ENCODE data around the gene SP2. TPM values are rescaled to one million over a fixed set of nuclear protein-coding genes. Genes with fewer than 3 reads are reported as not detected.

SP2 gene
- total RNA-seq, 4 donors from 2014 or later: 8.6 to 29.7 (median 16.6) TPM

DNA sequence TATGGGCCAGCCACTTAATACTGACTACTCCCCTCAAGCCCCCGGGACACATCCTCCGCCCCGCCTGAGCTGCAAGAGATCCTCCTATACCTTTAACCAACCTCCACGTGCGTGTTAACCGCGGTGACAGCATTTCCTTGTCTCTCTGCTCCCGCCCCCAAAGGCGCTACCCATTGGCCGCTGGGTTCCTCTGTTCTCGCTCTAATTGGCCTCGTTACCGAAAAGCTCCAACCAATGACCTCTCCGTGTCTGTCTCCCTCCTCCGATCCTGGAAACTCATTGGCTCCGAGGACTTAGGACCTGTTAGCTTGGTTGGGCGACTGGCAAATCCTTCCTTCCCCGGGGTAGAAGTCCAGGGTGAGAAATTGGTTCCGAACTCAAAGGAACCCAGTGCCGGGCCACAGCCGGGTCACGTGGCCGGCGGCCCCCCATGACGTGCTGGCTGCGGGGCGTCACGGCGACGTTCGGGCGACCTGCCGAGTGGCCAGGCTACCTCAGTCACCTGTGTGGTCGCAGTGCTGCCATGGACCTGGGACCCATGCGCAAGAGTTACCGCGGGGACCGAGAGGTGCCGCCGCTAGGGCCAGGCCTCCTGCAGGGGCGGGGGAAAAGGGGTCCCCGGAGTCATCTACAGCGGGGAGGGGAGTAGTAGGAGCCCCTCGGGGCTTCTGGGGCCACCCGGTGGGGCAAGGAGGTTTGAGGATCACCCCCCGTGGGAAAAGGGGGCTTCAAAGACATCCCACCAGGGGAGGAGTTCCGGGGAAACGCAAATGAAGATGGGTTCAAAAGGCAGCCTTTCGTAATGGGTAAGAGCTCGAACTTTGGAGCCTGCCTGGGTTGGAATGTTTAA lies 45.4 kb downstream of the SP2 start, which contains the start of gene PNPO:
Gene PNPO, plus strand, starts transcription at position 326 of the 850 bp plus-strand sequence. Its CDS starts 105 bp downstream, at position 431.
- Histone ChIP-seq H3K27ac (peak within 1 kb of the TSS; percentile 77 to 84 (median 82)), H3K9me3 (no peaks in the 10 kb centered on the region), H3K4me3 (peak within 1 kb of the TSS; percentile 63 to 92 (median 76)), H3K36me3 (peaks cover 0 to 6% (median 0%) of the 10 kb centered on the region in 3 donors), H3K4me1 (peaks cover 0 to 32% (median 6%) of the 10 kb centered on the region in 4 donors), H3K27me3 (no peaks in the 10 kb centered on the region)
- DNase-seq: peak; percentile 93 to 98 (median 96)
- TF ChIP-seq, protein P1, sequence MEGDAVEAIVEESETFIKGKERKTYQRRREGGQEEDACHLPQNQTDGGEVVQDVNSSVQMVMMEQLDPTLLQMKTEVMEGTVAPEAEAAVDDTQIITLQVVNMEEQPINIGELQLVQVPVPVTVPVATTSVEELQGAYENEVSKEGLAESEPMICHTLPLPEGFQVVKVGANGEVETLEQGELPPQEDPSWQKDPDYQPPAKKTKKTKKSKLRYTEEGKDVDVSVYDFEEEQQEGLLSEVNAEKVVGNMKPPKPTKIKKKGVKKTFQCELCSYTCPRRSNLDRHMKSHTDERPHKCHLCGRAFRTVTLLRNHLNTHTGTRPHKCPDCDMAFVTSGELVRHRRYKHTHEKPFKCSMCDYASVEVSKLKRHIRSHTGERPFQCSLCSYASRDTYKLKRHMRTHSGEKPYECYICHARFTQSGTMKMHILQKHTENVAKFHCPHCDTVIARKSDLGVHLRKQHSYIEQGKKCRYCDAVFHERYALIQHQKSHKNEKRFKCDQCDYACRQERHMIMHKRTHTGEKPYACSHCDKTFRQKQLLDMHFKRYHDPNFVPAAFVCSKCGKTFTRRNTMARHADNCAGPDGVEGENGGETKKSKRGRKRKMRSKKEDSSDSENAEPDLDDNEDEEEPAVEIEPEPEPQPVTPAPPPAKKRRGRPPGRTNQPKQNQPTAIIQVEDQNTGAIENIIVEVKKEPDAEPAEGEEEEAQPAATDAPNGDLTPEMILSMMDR (IDR thresholded peaks at IDR 0.05): peak in 3 of 6 experiments; percentile 37 to 49 (median 43)
- TF ChIP-seq POLR2A (IDR thresholded peaks at IDR 0.05): peak; percentile 54 to 73

DNA sequence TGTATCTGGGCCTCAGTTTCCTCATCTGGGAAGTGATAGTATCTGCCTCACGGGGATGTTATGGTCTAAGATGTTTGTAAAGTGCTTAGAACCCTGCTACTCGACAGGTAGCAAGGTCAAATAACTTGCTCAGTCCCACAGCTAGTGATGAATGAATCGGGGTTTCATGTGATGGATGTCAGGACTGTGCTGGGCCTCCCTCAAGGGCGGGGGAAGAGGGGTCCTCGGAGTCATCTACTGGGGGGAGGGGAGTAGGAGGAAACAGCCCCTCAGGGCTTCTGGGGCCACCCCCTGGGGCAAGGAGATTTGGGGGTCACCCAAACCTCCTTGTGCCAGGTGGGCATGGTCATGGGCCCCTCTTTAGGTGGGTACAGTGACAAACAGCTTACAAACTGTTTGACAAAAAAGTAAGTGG lies 46.1 kb downstream of the SP2 start:
- DNase-seq: no peak
- H3K4me3 ChIP-seq: peak overlapping the region; percentile 63 to 92 (median 76)
- peaks cover 0 to 6% (median 0%) of the 10 kb centered on the region in 3 donors for H3K36me3 ChIP-seq
- no peaks in the 10 kb centered on the region for H3K9me3 ChIP-seq
- no peaks in the 10 kb centered on the region for H3K27me3 ChIP-seq
- no peak for TF ChIP-seq POLR2A (IDR thresholded peaks at IDR 0.05)
- TF ChIP-seq, protein P1 (IDR thresholded peaks at IDR 0.05): no peak
- peak overlapping the region; percentile 77 to 84 (median 82) for H3K27ac ChIP-seq
- peaks cover 0 to 32% (median 6%) of the 10 kb centered on the region in 4 donors for H3K4me1 ChIP-seq

DNA sequence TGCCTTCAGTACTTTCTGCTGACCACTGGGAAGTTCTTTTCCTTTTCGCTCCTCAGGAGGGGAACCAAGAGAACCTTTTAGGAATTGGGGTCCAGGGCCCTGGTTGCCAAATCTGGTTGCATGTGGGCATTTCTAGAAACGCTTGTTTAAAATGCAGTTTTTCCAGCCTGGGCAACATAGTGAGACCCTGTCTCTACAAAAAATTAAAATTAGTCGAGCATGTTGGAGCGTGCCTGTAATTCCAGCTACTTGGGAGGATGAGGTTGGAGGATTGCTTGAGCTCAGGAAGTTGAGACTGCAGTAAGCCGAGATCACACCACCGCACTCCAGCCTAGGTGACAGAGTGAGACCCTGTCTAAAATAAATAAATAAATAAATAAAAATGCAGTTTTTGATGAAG lies 46.5 kb downstream of the SP2 start:
- peak overlapping the region in 3 of 4 donors; percentile 63 to 92 (median 79) for H3K4me3 ChIP-seq
- H3K27me3 ChIP-seq: no peaks in the 10 kb centered on the region
- peaks cover 0 to 32% (median 6%) of the 10 kb centered on the region in 4 donors for H3K4me1 ChIP-seq
- H3K36me3 ChIP-seq: peaks cover 0 to 6% (median 0%) of the 10 kb centered on the region in 3 donors
- no peaks in the 10 kb centered on the region for H3K9me3 ChIP-seq
- H3K27ac ChIP-seq: peak overlapping the region in 2 of 4 donors; percentile 82 to 83
- TF ChIP-seq POLR2A (IDR thresholded peaks at IDR 0.05): no peak
- TF ChIP-seq, protein P1 (IDR thresholded peaks at IDR 0.05): no peak
- DNase-seq: no peak

DNA sequence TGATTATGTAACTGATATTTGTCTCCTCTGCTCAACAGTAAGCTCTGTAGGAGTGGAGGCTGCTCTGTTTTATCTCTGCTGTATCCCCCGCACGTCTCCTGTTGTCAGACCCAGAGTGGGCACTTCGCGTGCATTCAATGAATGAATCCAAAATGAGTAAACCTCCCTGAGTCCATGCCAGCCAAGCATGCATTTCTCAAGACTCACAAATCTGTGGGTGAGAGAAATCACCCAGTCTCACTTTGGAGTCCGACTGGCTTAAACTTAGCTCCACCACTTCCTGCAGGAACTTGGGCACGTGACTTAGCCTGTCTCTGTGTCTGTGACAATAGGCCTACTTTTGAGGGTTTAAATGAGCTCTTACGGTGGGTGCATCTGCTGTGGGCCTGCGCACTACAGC lies 49.0 kb downstream of the SP2 start:
- H3K27ac ChIP-seq: peak overlapping the region in 1 of 4 donors; percentile 53
- H3K27me3 ChIP-seq: no peaks in the 10 kb centered on the region
- H3K36me3 ChIP-seq: peaks cover 0 to 6% (median 0%) of the 10 kb centered on the region in 3 donors
- H3K4me3 ChIP-seq: no peak overlapping the region
- H3K9me3 ChIP-seq: no peaks in the 10 kb centered on the region
- no peak for DNase-seq
- peaks cover 0 to 48% (median 12%) of the 10 kb centered on the region in 4 donors for H3K4me1 ChIP-seq
- TF ChIP-seq, protein P1 (IDR thresholded peaks at IDR 0.05): no peak
- no peak for TF ChIP-seq POLR2A (IDR thresholded peaks at IDR 0.05)

DNA sequence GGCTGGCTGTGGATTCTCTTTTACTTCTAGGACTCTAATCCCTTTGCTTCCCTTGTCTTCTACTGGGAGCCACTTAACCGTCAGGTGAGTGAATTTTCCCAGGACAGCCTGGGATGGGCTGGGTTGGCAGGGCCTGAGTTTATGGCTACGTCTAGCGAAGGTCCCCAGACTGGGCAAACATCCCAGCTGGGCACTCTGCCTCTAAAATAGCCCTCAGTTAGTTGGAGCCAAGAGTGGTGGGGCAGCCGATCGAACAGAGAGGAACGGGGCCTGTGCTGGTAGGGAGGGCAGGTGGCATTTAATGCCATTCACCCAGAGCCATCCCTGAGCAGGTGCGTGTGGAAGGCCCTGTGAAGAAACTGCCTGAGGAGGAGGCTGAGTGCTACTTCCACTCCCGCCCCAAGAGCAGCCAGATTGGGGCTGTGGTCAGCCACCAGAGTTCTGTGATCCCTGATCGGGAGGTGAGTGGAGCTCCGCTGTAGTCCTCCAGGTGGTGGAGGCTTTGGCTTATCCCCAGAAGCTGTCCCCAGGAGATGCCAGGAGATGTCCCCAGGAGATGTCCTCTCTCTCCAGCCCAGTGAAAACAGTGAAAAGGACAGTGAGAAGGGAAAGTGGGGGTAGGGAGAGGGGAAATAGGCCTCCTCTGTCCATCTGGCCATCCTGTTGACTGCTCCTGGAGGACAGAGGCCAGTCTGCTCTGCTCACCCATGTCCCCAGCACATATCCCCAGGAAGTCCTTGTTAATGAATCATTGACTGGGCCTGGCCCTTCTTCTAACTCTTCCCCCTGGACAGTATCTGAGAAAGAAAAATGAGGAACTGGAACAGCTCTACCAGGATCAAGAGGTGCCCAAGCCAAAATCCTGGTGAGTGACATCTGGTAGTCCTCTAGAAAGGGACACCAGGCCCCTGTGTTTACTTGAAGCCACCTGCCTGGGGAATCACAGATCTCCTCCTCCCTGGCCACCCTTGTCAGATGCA lies 49.8 kb downstream of the SP2 start:
- Histone ChIP-seq H3K9me3 (no peaks in the 10 kb centered on the region), H3K27me3 (no peaks in the 10 kb centered on the region), H3K4me3 (no peak overlapping the region), H3K27ac (peak overlapping the region in 2 of 4 donors; percentile 18 to 53), H3K36me3 (peaks cover 0 to 10% (median 0%) of the 10 kb centered on the region in 3 donors), H3K4me1 (peaks cover 0 to 48% (median 14%) of the 10 kb centered on the region in 4 donors)
- DNase-seq: no peak
- TF ChIP-seq, protein P1 (IDR thresholded peaks at IDR 0.05): no peak
- TF ChIP-seq POLR2A (IDR thresholded peaks at IDR 0.05): no peak
